ENCODE measurements around the gene MATN1.

GRCh38 chr1:30728340-30728739 lies 5.0 kb upstream of the MATN1 start:
- TF ChIP-seq CTCF (IDR thresholded peaks at IDR 0.05) (no peak), POLR2A (IDR thresholded peaks at IDR 0.05) (no peak), EP300 (IDR thresholded peaks at IDR 0.05) (no peak), POLR2AphosphoS5 (IDR thresholded peaks at IDR 0.05) (no peak)
